ENCODE measurements around the gene EFNA2. TPM values are rescaled to one million over a fixed set of nuclear protein-coding genes. Genes with fewer than 3 reads are reported as not detected.

Gene EFNA2
- total RNA-seq, 1 experiment from 2014 or later: 11.4 TPM

GRCh38 chr19:1253514-1254080, 32.1 kb upstream of the EFNA2 start (continued):
- TF ChIP-seq PRRX2 (CRISPR knock-in tag; IDR thresholded peaks at IDR 0.05) (no peak), MYBL2 (CRISPR knock-in tag; IDR thresholded peaks at IDR 0.05) (no peak), ZNF317 (CRISPR knock-in tag; IDR thresholded peaks at IDR 0.05; ENCODE audit: borderline replicate concordance, low read depth) (no peak), SOX15 (CRISPR knock-in tag; IDR thresholded peaks at IDR 0.05) (no peak)

- Mint-ChIP-seq H3K9me3 (no peaks in the 10 kb centered on the region), H3K27ac (no peak overlapping the region), H3K4me3 (no peak overlapping the region), H3K4me1 (peaks cover 22% of the 10 kb centered on the region), H3K27me3 (ENCODE audit: low read depth) (no peaks in the 10 kb centered on the region), H3K36me3 (peaks cover 38% of the 10 kb centered on the region)
- no peak for ATAC-seq
- TF ChIP-seq PREB (CRISPR knock-in tag; IDR thresholded peaks at IDR 0.05; ENCODE audit: borderline replicate concordance) (no peak), TEAD4 (CRISPR knock-in tag; IDR thresholded peaks at IDR 0.05) (no peak), OVOL2 (CRISPR knock-in tag; IDR thresholded peaks at IDR 0.05; ENCODE audit: borderline replicate concordance) (no peak), CTCF (IDR thresholded peaks at IDR 0.05) (no peak), E2F4 (CRISPR knock-in tag; IDR thresholded peaks at IDR 0.05; ENCODE audit: borderline replicate concordance, low read depth) (no peak), JAZF1 (CRISPR knock-in tag; IDR thresholded peaks at IDR 0.05) (no peak), HMGXB4 (CRISPR knock-in tag; IDR thresholded peaks at IDR 0.05) (no peak), STAT6 (CRISPR knock-in tag; conservative IDR thresholded peaks at IDR 0.05; ENCODE audit: low read depth) (no peak), ZNF425 (CRISPR knock-in tag; conservative IDR thresholded peaks at IDR 0.05) (no peak), NFATC4 (CRISPR knock-in tag; IDR thresholded peaks at IDR 0.05) (no peak), ZNF121 (CRISPR knock-in tag; IDR thresholded peaks at IDR 0.05) (no peak), HMGA2 (CRISPR knock-in tag; IDR thresholded peaks at IDR 0.05) (no peak), ZNF232 (CRISPR knock-in tag; IDR thresholded peaks at IDR 0.05) (no peak), EMX1 (CRISPR knock-in tag; IDR thresholded peaks at IDR 0.05) (no peak)
- CTCF ChIA-PET: interaction anchor here (15.6 kb wide), 1 partner anchor 11 kb away, joined by 648 read pairs; the partner anchor contains the start of gene ATP5F1D
- DNase-seq (ENCODE audit: low spot score): no peak
- POLR2A ChIA-PET: interaction anchor here (1.5 to 1.8 kb wide), 2 partner anchors 10 to 15 kb away, joined by 5 to 7 read pairs; partner anchors contain the start of gene CIRBP
Measured at GRCh38 chr19:1254081-1254527, 31.6 kb upstream of the EFNA2 start.

Data from WTC11 (cell line).